Left ventricle myocardium superior (tissue), 1 donor: ENCODE measurements around the gene CACNA2D2. TPM values are rescaled to one million over a fixed set of nuclear protein-coding genes. Genes with fewer than 3 reads are reported as not detected.

ENCODE experiments used
- total RNA-seq: library from RNA; stranded (reverse); fragmentation: NEBNext Ultra II Directional; extraction: Animal tissue kit (Norgen Biotek cat#: 25700); gene quantifications from one replicate; pipeline ENCODE4 v1.2.1, GENCODE V29; 2021
- donor health status: DM: no; HTN: yes; CAD: no; lungs with severe emphysema.

CACNA2D2 gene
- total RNA-seq, 1 donor from 2014 or later = 2.8 TPM

Other genes with a start within 250 kb of the CACNA2D2 start
- 20.6 TPM for gene SEMA3B, start 234.5 kb downstream of the CACNA2D2 start, total RNA-seq
- 31.6 TPM for gene LSMEM2, start 224.5 kb downstream of the CACNA2D2 start, total RNA-seq
- 79.3 TPM for gene IFRD2, start 211.2 kb downstream of the CACNA2D2 start, total RNA-seq
- 0.92 TPM for gene HYAL3, start 204.2 kb downstream of the CACNA2D2 start, total RNA-seq
- 6.7 TPM for gene NAA80, start 204.2 kb downstream of the CACNA2D2 start, total RNA-seq
- gene HYAL1, start 200.1 kb downstream of the CACNA2D2 start, total RNA-seq = 70.0 TPM
- gene HYAL2, start 180.9 kb downstream of the CACNA2D2 start, total RNA-seq = 36.0 TPM
- gene TUSC2, start 175.4 kb downstream of the CACNA2D2 start, total RNA-seq = 30.7 TPM
- gene RASSF1, start 162.8 kb downstream of the CACNA2D2 start, total RNA-seq = 10.5 TPM
- 0.07 TPM for gene ZMYND10, start 157.9 kb downstream of the CACNA2D2 start, total RNA-seq
- 16.8 TPM for gene NPRL2, start 152.9 kb downstream of the CACNA2D2 start, total RNA-seq
- gene CYB561D2, start 152.8 kb downstream of the CACNA2D2 start, total RNA-seq = 5.2 TPM
- gene TMEM115, start 144.1 kb downstream of the CACNA2D2 start, total RNA-seq = 27.4 TPM
- 51.0 TPM for gene C3orf18, start 64.1 kb upstream of the CACNA2D2 start, total RNA-seq
- 15.3 TPM for gene HEMK1, start 65.9 kb upstream of the CACNA2D2 start, total RNA-seq
- 10.2 TPM for gene CISH, start 108.1 kb upstream of the CACNA2D2 start, total RNA-seq
- gene MAPKAPK3, start 113.5 kb upstream of the CACNA2D2 start, total RNA-seq = 473 TPM
- gene DOCK3, start 171.3 kb upstream of the CACNA2D2 start, total RNA-seq = 3.8 TPM